HS-27A (cell line): ENCODE data around the gene A1CF.
"Not testable (repeated sequence)": the region's sequence is repeated elsewhere in the genome, so short reads cannot be mapped to it uniquely, and the experiment has no call there.

Experiments used
- DNase-seq: peaks from one replicate; pipeline ENCODE4 v3.0.0-alpha.2; 2012; ENCODE audit warnings: low read depth, missing footprints

Gene A1CF

DNA sequence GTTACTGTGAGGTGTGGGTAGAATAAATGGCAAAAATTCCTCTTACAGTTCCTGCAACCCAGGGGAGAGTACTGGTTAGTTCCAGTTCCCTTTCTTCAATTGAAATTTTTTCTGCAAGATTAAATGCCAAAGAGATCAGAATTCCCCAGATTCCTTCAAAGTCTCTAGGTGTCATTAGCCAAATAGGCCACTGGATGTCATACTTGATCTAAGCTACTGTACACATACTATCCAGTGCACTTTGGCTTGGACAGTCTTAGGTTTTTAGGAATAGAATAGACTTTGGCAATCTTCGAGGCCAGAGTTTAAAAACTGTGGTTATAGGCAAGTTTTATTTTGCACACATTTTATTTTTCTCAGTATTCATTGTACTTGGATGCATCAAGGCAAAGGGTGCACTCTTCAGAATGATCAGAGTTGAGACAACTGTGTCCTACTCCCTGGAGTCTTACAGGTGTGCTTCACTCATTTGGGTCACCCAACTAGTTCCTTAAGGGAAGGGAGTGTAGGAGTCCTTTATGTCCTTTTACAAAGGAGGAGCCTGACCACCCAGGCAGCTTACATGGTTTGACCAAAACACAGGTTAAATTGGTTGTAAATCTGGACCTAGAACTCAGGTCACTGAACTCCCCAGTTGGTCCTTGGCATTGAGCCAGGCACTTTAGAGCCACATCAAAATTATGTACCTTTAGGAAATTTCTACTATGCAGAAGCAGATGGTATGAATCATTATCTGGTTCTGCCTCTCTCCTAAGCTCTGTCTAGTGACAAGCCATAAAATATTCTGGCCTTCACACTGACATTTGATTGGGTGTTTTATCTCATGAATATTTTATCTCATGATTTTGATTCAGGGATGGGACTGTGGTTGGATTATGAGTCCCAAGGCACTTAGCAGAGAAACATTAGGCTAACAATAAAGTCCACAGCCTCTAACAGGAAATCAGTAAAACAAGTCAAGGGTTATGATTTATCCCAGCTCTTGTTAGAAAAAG is 96.2 kb downstream of the A1CF start:
- peak; percentile 7 for DNase-seq

DNA sequence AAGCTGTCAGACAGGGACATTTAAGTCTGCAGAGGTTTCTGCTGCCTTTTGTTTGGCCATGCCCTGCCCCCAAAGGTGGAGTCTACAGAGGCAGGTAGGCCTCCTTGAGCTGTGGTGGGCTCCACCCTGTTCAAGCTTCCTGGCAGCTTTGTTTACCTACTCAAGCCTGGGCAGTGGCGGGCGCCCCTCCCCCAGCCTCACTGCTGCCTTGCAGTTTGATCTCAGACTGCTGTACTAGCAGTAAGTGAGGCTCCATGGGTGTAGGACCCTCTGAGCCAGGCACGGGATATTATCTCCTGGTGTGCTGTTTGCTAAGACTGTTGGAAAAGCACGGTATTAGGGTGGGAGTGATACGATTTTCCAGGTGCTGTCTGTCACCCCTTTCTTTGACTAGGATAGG is 97.5 kb downstream of the A1CF start:
- DNase-seq: not testable (repeated sequence)

DNA sequence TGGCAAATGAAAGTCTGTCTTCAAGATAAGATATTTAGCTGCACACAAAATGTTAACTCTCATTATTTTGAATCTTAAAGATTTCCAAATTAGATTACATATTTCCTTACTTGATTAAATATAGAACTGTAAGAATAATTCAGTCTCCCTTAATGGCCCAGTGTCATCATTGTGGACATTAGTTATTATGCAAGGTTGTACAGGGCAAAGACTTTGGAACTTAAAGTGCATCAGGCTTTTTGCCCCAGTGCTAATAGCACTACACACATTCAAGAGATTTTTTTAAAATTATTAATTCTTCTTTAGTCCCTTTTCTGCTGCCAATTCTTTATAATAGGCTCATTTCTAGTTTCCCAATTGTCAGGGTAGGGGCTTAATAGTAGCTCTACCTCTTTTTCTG is 103.4 kb downstream of the A1CF start:
- not testable (repeated sequence) for DNase-seq

DNA sequence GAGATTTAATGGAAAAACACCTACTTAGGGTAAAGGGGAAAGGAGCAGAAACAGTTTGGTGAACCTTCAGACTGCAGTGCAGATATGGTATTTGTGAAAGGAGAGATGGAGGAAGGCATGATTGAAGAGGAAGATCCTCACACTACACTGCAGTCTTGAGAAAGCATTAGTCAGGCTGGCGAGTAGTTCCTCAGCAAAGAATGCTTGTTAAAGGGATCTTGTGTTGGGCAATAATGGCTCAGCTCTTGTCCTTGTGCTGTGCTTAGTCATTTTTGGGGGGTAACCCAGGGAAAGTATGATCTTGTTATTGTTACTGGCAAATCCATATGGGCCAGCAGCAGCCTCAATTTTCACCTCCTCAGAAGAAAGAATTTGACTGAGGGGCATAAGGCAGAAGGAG is 105.4 kb downstream of the A1CF start:
- DNase-seq: not testable (repeated sequence)

DNA sequence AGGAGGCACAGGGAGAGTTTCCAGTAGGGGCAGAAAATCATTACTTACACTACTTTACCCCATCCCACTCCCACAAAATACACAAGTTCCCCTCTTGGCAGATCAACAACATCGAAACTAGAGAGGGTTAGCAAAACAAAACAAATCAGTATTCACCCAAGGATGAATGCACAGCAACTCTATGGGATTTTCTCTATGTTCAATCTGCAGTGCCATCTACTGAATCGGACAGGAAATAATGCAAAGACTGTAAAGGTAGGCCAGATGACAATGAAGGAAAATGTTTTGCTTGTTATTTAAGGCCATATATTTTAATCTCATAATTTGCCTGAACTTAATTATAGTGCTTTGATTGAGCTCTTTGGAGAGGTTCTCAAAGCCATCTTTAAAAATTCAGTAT is 110.6 kb downstream of the A1CF start:
- not testable (repeated sequence) for DNase-seq

DNA sequence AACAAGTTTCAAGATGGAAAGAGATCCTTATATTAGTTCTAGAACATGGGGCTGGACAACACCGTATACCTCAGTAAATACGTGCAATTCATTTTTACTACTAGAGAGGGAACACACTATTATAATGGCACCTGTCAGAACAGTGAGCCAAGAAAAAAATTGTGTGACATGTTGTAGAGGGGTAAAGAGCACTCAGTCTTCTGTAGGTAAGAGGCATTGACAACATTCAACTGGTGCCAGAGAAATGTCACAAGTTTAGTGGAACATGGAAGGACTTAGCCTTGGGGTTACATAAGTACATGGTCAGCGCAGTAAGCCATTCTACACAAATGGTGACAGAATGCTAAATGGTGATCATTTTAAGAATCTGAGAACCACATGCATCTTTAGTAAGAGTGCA is 113.4 kb downstream of the A1CF start:
- not testable (repeated sequence) for DNase-seq

DNA sequence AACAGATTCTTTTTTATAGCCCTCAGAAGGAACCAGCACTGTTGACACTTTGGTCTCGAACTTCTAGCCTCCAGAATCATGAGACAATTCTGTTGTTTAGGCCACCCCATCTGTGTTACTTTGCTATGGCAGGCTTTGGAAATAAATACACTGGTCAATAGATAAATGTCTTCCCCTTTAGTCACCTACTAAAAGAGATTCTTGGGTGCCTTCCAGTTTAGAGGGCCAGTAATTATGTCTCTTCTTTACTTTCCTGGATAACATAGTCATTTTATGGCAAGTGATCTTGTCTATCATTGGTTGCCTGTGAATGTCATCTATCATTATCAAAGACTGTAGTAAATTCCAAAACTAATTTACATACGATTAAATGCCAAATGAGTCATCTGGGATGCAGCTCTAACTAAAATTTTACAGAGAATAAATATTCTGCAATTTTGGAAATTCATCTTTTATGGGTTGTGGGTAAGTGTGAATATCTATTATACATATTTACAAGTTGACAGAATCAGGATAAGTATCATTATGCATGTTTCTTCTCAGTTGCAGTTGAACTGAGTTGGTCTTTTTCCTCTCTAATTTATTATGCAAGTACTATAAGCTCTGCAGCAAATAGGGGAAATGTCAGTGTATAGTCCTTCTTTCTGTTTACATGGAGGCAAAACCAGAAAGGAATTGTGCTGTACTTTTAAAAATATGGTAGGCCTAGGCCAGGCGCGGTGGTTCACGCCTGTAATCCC is 118.5 kb downstream of the A1CF start:
- not testable (repeated sequence) for DNase-seq
